GM21723 (cell line): Measurements from ENCODE around the gene CENPK.
"Not testable (repeated sequence)": the region's sequence is repeated elsewhere in the genome, so short reads cannot be mapped to it uniquely, and the experiment has no call there.

Source experiments
- ATAC-seq: cut with Tn5 transposase; IDR thresholded peaks from one replicate; pipeline ENCODE4 v1.9.1; 2021; ENCODE audit warnings: mild to moderate bottlenecking, moderate library complexity; ENCODE audit not compliant: unreplicated experiment

The CENPK gene, protein sequence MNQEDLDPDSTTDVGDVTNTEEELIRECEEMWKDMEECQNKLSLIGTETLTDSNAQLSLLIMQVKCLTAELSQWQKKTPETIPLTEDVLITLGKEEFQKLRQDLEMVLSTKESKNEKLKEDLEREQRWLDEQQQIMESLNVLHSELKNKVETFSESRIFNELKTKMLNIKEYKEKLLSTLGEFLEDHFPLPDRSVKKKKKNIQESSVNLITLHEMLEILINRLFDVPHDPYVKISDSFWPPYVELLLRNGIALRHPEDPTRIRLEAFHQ

DNA sequence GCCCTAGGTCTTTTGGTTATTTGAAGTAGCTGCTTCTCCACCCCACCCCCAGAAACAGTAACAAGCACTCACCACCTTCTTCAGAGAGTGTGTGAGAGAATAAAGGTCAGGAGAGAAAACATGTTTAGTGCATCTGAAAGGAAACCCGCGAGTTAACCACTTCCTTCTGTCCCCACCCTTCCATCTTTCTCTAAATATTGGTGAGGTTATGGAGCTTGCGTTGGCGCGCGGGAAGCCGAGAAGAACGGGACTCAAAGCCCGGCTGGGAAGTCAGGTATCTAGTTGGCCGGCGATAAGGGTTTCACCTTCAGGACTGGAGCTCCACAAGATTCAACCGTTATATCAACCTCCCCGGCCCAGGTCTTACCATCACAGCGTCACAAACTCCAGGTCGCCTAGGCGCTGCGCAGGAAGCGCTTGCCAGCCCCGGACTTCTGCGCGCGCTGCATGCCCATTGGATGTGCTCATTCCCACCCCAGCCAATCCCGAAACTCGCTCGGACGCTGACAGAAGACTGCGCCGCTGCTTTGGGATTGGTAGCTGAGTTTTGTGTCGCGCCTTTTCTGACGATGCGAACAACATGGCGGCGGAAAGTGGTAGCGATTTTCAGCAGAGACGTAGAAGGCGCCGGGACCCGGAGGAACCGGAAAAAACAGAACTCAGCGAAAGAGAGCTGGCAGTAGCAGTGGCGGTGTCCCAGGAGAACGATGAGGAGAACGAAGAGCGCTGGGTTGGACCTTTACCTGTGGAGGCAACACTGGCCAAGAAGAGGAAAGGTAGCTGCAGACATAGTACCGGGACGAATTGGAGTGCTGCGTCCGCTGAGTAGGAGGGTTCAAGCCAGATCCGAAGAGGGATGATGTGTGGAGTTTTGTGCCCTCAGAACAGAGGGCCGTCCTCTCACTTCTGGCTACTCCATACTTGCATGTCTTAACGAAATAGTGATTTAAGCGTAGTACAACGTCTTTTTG lies at the start of gene CENPK, which contains the start of gene PPWD1:
TSS of gene CENPK (minus strand) at position 438 of the 971 bp plus-strand sequence. CDS start 8,261 bp downstream, outside the sequence.
TSS of gene PPWD1 (plus strand) at position 566 of the 971 bp plus-strand sequence. CDS start at position 581, 15 bp downstream.
- peak; percentile 99 for ATAC-seq

DNA sequence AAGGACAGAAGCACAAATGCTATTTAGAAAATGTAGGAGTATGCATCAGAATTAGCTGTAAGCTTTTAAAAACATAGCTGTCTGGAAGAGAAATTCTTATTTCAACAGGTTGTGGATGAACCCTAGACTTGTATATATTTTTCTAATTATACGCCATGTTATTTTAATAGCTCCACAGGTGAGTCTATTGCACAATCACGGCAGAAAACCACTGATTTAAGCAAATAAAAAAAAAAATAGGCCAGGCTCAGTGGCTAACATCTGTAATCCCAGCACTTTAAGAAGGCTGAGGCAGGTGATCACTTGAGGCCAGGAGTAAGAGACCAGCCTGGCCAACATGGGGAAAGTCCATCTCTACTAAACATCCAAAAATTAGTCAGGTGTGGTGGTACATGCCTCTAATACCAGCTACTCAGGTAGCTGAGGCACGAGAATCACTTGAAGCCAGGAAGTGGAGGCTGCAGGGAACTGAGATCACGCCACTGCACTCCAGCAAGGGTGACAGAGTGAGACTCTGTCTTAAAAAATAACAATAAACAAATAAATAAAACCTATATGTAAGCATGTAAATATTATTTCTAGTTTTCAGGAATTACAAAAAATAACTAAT lies 49.4 kb upstream of the CENPK start:
- no peak for ATAC-seq

DNA sequence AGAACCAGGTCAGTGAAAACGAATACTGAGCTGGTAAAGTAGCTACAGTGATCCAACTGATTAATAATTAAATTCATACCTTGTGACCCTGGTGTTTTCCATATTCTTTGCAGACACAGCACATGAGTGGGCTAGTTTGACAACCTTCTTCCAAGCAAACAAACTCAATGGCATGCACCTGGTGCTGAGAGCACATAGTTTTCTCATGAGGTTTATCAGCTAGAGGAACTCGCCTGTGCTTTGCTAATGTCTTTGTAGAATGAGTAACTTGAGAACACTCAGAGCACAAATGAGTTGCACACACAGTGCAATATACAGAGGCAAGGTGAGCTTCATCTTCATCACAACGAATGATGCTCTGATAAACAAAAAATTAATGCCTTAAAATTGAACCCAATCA lies 48.6 kb upstream of the CENPK start:
- ATAC-seq: no peak

DNA sequence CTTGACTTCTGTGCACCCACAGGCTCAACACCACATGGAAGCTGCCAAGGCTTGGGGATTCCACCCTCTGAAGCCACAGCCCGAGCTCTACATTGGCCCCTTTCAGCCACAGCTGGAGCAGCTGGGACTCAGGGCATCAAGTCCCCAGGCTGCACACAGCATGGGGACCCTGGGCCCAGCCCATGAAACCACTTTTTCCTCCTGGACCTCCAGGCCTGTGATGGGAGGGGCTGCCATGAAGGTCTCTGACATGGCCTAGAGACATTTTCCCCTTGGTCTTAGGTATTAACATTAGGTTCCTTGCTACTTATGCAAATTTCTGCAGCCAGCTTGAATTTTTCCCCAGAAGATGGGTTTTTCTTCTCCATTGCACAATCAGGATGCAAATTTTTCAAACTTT lies 38.8 kb upstream of the CENPK start:
- not testable (repeated sequence) for ATAC-seq

DNA sequence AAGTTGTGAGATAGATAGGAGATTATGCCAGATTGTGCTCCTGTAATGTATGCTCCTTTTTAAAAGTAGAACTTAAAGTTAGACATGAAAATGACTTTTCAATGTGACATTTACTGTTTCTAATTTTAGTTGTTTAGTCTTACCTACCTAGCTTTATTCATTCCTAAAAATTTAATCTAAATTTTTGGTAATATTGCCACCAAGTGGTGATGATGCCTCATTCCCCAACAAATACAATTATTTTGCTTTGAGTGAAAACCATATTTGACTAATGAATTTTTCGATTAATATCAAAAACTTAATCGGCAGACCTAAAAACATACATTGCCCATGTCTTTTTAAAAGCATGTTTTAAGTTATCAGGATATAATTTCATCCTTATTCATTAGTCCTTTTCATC lies 25.7 kb upstream of the CENPK start:
- no peak for ATAC-seq

DNA sequence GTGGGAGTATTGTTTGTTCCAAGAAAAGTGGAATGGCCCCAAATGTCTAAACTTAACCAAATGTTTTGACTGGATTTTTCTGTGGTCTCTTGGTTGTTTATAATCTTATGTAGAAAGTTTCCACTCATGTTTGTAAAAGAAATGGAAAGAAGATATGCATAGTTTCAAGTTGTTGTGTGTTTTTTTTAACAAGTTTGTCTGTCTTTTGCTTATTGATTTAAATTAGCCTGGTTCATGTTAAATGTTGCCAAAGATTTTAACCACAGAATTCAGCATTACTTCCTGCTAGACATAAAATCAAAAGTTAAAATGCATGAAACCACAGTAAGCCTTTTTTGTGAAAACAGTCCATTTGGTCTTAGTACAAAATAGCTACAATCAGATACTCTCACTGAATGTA lies 14.2 kb upstream of the CENPK start:
- no peak for ATAC-seq

DNA sequence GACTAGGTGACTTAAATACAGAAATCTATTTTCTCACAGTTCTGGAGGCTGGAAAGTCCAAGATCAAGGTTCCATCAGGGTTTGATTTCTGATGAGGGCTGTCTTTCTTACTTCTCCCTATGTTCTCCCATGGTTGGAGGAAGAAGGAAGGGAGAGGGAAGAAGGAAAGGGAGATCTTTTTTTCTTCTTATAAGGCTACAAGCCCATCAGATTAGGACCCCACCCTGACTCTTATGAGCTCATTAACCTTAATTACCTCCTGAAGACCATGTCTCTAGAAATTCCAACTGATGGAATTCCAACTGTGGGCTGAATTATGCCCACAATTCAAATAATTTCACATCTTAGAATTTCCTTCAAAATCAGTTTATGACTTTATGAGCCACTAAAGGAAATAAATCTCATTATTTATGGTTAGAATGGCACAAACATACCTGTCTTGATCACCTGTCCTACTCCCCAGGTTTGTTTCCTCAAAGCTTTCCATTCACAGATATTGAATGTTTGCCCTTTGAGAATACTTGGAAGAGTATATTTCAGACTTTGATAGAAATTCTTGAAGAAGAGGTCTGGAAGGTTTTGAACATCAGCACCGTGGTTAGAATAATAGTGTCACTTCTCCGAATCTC lies 7.7 kb upstream of the CENPK start:
- ATAC-seq: no peak

DNA sequence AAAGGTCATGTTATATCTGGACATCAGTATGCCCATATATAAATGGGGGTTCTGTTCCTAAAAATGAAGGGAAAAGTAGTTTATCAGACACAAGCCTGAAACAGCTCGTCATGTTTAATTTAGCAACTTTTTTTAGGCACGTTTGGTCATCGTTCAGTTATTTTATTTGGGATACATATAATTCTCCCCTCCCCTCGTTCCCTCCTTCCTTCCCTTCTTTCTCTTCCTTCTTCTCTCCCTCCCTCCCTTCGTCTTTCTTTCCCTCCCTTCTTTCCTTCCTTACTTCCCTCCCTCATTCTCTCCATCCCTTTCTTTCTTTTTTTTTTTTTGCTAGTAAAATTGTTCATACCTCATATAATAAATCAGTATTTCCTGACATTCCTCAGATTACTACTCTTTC lies 3.5 kb upstream of the CENPK start:
- ATAC-seq: no peak

DNA sequence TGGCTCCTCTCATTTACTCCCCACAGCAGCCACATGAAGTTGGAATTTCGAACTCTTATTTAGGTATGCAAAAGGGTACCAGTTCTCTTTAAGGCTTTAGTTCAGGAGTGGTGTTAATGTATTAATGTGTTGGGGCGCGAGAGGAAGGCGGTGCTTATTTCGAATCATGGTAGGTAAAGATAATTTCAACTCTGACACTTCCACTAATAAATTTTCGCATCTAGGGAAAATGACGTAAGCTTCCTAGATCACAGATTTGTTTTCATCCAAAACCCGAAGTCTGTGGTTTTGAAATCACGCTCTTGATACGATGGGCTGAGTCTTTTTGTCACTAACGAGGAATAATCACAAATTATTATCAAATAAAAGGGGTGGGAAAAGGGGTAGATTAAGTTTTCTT lies 809 bp upstream of the CENPK start:
- ATAC-seq: no peak

DNA sequence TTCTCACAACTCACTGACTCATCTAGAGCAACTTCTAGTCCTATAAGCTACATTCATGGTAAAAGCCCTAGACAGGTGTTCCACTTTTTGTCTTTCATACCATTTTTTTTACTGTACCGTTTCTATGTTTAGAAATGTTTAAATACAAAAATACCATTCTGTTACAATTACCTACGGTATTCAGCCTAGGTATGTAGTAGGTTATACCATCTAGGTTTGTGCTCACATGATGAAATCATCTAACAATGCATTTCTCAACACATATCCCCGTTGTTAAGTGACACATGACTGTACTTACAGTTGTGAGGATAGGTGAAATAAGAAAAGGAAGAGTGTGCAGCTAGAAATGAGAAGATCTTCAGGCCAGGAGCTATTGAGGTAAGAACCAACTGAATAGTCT lies 6.2 kb downstream of the CENPK start:
- ATAC-seq: no peak

DNA sequence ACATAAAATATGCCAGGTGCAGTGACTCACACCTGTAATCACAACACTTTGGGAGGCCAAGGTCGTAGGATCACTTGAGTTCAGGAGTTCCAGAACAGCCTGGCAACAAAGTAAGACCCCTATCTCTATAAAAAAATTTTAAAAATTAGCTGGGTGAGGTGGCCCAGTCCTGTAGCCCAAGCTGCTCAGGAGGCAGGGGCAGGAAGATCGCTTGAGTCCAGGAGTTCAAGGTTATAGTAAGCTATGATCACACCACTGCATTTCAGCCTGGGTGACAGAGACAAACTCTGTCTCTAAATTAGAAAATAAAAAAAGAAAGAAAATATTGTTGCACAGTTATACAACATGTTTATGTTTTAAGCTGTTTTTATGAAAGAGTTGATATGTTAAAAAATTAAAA lies 6.8 kb downstream of the CENPK start:
- ATAC-seq: no peak

DNA sequence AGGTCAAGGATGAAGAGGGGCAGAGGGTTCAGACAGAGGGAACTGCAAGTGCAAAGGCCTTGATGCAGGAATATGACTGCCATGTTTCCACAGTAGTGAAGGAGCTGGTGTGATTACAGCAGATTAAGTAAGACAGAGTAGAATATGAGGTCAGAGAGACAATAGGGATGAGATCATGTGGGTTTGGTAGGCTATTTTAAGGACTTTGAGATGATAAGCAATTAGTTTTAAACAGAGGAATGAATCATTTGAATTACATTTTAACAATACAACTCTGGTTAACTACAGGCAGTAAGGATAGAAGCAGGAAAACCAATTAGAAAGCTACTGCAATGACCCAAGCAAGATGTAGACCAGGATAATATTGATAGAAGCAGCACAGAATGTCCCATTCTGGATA lies 7.7 kb downstream of the CENPK start:
- ATAC-seq: no peak

DNA sequence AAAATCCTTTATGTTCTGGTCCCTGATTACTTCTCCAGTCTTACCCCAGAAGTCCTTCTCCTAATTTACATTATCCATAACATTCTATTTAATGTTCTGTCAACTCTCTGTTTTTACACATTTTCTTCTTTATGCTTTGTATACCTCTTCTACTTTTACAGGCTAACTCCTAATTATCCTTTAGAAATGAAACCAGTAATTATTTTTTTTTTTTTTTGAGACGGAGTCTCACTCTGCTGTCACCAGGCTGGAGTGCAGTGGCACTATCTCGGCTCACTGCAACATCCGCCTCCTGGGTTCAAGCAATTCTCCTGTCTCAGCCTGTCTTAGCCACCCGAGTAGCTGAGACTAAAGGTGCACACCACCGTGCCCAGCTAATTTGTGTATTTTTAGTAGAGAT lies 9.0 kb downstream of the CENPK start:
- ATAC-seq: no peak

DNA sequence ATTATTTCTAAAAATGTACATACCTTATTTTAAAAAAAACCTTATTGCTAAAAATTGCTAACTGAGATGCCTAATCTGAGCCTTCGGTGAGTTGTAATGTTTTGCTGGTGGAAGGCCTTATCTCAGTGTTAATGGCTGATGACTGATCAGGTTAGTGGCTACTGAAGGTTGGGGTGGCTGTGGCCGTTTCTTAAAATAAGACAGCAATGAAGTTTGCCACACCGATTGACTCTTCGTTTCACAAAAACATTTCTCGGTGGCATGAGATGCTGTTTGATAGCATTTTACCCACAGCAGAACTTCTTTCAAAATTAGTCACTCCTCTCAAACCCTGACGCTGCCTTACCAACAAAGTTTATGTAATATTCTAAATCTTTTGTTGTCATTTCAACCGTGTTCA lies 14.7 kb downstream of the CENPK start:
- no peak for ATAC-seq

DNA sequence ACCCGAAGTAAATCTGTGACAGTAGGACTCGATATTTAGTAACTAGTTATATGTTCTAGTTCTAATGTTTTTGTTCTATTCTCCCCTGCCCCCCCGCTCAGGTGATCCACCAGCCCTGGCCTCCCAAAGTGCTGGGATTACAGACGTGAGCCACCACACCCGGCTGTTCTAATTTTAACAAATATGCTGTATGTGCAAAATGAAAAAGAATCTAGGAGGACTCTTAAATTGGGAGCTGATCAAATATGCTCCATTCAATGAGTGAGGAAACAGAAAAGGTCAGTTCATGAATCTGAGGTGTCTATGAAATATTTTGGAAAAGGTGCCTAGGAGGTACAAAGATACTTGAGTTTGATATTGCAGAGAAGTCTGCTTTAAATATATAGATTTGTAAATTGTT lies 16.8 kb downstream of the CENPK start:
- no peak for ATAC-seq

DNA sequence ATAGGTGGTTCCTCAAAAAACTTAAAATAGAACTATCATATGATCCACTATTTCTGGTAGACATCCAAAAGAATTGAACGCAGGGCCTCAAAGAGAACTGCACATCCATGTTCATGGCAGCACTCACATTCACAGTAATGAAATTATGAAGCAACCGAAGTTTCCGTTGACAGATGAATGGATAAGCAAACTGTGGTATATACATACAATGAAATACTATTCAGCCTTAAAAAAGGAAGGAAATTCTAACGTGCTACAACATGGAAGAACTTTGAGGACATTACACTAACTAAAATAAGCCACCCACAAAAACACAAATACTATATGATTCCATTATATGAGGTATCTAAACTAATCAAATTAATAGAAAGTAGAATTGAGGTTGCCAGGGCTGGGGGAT lies 18.5 kb downstream of the CENPK start:
- ATAC-seq: no peak

DNA sequence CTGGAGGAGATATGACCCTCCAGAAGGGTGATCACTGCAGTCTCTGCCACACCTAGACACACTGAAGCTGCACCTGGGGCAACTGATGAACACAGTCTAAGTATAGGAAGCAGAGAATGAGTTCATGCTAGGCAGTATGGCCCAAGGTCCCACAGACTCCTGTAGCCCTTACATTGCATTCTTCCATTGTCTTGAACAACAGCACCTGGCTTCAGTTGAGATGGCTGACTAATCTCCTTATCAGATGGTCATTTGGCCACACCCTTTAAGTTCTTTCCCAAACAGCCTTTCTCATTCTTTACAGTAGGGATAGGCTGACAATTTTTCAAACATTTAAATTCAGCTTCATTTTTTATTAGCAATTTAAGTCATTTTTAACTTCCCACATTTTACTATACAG lies 23.1 kb downstream of the CENPK start:
- ATAC-seq: no peak

DNA sequence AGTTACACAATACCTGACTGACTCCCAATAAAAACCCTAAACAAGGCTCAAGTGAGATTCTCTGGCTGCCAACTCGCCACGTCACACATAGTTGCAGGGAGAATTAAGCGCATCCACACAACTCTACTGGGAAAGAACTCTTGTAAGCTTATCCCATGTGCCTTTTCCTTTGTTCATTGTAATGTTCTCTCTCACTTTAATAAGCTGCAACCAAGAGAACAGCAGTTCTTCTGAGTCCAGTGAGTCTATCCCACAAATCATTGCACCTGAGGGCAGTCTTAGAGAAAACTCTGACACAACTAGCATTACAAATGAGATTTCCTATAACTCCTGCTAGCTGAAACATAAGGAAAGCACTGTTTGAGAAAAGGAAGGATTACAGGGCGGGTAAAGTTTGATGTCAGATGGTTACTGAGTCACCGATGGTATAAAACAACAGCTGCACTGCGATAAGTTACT lies 27.4 kb downstream of the CENPK start:
- ATAC-seq: no peak

DNA sequence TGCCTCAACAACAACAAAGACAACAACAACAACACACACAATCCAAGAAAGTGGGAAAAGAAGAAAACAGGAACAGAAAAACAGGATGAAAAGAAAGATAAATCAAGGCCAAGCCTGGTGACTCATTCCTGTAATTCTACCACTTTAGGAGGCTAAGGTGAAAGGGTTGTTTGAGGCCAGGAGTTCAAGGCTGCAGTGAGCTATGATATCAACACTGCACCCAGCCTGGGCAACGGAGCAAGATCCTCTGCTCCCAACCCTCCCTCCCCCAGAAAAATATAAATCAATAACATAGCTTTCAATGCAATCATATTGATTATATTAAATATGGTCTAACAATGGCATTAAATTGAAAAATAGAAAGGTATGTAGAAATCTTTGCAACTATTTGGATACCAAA lies 32.1 kb downstream of the CENPK start:
- ATAC-seq: no peak

DNA sequence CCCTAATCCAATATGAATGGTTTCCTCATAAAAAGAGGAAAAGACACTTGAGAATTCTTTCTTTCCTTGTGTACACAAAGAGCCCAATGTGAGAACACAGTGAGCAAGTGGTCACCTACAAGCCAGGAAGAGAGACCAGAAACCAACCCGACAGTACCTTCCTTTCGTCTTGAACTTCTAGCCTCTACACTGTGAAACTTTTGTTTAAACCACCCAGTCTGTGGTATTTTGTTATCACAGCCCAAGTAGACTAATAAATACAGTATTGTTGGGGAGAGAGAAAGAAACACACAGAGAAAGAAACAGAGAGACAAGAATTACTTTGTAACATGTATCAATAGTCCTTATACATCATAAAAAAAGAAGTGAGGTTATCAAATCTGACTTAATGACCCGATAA lies 37.2 kb downstream of the CENPK start:
- ATAC-seq: no peak
